ENCODE data around the gene LRIG1. TPM values are rescaled to one million over a fixed set of nuclear protein-coding genes. Genes with fewer than 3 reads are reported as not detected.

LRIG1 gene
- total RNA-seq, 4 donors from 2014 or later, result 48.6 to 58.6 (median 52.5) TPM

DNA sequence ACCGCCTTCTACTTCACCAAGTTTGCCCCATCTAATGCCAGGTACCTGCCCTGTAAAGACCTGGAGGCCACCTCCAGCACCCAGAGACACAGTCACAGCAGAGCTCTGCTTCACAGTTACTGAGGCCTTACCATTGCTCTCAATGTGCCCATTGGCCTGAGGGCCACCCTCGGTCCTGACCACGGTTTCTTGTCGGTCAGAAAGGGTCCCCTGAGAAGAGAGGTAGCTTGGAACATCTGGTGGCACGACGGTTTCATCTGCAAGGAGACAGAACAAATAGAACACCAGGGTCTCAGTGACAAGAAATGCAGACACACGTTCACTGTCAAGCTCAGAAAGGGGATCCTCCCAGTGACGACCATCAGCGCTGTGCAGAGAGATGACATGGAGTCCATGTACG lies 118.7 kb downstream of the LRIG1 start:
- no peak for DNase-seq (ENCODE audit: low spot score in 2 of 2)
- Histone ChIP-seq H3K4me1 (peaks cover 0 to 7% (median 3%) of the 10 kb centered on the region in 4 donors), H3K9me3 (no peaks in the 10 kb centered on the region), H3K27ac (no peak overlapping the region), H3K27me3 (no peaks in the 10 kb centered on the region), H3K36me3 (peaks cover 3 to 91% (median 27%) of the 10 kb centered on the region in 3 donors), H3K4me3 (no peak overlapping the region)
- no peak for TF ChIP-seq POLR2A (IDR thresholded peaks at IDR 0.05)
- TF ChIP-seq, protein P1, sequence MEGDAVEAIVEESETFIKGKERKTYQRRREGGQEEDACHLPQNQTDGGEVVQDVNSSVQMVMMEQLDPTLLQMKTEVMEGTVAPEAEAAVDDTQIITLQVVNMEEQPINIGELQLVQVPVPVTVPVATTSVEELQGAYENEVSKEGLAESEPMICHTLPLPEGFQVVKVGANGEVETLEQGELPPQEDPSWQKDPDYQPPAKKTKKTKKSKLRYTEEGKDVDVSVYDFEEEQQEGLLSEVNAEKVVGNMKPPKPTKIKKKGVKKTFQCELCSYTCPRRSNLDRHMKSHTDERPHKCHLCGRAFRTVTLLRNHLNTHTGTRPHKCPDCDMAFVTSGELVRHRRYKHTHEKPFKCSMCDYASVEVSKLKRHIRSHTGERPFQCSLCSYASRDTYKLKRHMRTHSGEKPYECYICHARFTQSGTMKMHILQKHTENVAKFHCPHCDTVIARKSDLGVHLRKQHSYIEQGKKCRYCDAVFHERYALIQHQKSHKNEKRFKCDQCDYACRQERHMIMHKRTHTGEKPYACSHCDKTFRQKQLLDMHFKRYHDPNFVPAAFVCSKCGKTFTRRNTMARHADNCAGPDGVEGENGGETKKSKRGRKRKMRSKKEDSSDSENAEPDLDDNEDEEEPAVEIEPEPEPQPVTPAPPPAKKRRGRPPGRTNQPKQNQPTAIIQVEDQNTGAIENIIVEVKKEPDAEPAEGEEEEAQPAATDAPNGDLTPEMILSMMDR (IDR thresholded peaks at IDR 0.05), result no peak
- TF ChIP-seq EP300 (IDR thresholded peaks at IDR 0.05), result no peak
- whole genome bisulfite sequencing, 2 donors, result 95 to 97% methylated on average over 10 of the region's 10 CpGs

DNA sequence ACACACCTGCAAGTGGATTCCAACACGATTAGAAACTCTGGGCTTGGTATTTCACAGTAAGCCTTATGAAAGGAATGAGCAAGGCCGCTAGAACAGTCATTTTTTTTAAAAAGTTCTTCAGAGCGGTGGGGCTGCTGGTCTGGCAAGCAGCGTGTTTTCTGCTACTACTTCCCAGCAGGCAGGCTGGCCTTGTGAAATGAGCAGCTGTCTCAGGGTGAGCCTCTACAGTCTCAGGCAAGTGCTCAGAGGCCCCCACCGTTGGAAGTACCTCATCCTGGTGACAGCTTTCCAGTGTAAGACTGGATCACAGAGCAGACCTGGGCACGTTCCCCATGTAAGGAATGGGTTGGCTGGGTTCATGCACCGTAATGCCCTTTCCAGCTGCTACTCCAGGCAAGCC lies 119.2 kb downstream of the LRIG1 start:
- TF ChIP-seq POLR2A (IDR thresholded peaks at IDR 0.05) (no peak), EP300 (IDR thresholded peaks at IDR 0.05) (no peak)
- TF ChIP-seq, protein P1 (IDR thresholded peaks at IDR 0.05), result no peak
- 78 to 81% methylated on average over 7 of the region's 7 CpGs for WGBS, 2 donors
- peaks cover 3 to 91% (median 27%) of the 10 kb centered on the region in 3 donors for H3K36me3 ChIP-seq
- no peaks in the 10 kb centered on the region for H3K9me3 ChIP-seq
- peaks cover 0 to 8% (median 6%) of the 10 kb centered on the region in 4 donors for H3K4me1 ChIP-seq
- no peaks in the 10 kb centered on the region for H3K27me3 ChIP-seq
- DNase-seq (ENCODE audit: low spot score in 2 of 2), result no peak
- H3K4me3 ChIP-seq, result no peak overlapping the region
- no peak overlapping the region for H3K27ac ChIP-seq

DNA sequence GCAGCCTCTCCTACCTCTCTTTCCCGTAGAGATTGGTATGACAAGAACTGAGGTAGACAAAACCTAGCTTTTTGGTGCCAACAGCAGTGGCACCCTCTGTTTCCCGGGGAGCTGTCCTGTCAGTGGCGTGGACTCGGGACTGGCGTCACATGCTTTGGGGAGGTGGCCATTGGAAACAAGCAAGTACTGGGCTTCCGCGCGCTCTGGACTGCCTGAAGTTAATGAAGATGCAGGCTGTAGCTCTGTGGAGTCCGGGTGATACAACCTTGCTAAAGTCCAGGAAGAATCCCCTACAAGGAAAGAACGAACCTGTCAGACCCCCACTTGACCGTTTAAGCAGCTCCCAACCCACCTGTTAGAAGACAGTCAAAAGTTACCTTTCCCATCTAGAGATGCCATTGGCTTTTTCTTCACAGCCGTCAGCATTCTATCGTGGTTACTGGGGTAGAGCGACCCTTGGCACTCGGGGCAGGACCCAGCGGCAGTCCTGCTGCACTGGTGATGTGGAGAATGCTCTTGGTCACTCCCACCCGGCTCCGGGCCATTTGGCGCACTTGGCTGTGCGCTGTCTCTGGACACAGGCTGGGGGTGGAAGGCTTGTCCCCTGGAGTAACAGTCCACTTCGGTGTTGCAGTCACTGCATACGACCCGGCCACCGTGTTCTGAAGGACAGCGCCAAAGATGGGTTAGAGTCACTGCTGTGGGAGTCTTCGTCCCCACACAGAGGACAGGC lies 120.5 kb downstream of the LRIG1 start:
- H3K27ac ChIP-seq, result no peak overlapping the region
- no peaks in the 10 kb centered on the region for H3K27me3 ChIP-seq
- peaks cover 3 to 78% (median 27%) of the 10 kb centered on the region in 3 donors for H3K36me3 ChIP-seq
- TF ChIP-seq, protein P1 (IDR thresholded peaks at IDR 0.05), result no peak
- TF ChIP-seq EP300 (IDR thresholded peaks at IDR 0.05) (no peak), POLR2A (IDR thresholded peaks at IDR 0.05) (no peak)
- no peak for DNase-seq (ENCODE audit: low spot score in 2 of 2)
- peaks cover 0 to 14% (median 7%) of the 10 kb centered on the region in 4 donors for H3K4me1 ChIP-seq
- no peaks in the 10 kb centered on the region for H3K9me3 ChIP-seq
- no peak overlapping the region for H3K4me3 ChIP-seq
- 92% methylated on average over 26 of the region's 26 CpGs for WGBS, 2 donors

DNA sequence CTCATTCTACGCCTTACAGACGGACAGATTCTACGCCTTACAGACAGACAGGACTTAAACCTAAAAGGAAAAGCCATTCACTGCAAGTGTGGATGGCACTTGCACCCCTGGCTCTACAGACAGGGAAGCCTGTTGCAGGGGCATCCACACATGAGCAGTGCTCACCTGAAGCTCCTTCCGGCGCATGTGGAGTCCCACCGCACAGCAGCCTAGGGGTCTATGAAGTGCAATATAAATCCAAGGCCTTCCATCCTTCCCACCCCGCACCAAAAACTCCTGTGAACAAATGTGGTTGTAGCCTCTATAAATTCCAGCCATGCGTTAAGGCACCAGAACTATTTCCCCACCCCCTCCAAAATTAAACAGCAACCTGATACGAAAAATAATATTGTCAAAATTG lies 121.3 kb downstream of the LRIG1 start:
- no peak overlapping the region for H3K4me3 ChIP-seq
- no peak for DNase-seq (ENCODE audit: low spot score in 2 of 2)
- TF ChIP-seq EP300 (IDR thresholded peaks at IDR 0.05) (no peak), POLR2A (IDR thresholded peaks at IDR 0.05) (no peak)
- TF ChIP-seq, protein P1 (IDR thresholded peaks at IDR 0.05), result no peak
- H3K27ac ChIP-seq, result no peak overlapping the region
- no peaks in the 10 kb centered on the region for H3K9me3 ChIP-seq
- no peaks in the 10 kb centered on the region for H3K27me3 ChIP-seq
- peaks cover 0 to 14% (median 7%) of the 10 kb centered on the region in 4 donors for H3K4me1 ChIP-seq
- H3K36me3 ChIP-seq, result peaks cover 0 to 76% (median 27%) of the 10 kb centered on the region in 3 donors
- 94 to 95% methylated on average over 9 of the region's 9 CpGs for WGBS, 2 donors

DNA sequence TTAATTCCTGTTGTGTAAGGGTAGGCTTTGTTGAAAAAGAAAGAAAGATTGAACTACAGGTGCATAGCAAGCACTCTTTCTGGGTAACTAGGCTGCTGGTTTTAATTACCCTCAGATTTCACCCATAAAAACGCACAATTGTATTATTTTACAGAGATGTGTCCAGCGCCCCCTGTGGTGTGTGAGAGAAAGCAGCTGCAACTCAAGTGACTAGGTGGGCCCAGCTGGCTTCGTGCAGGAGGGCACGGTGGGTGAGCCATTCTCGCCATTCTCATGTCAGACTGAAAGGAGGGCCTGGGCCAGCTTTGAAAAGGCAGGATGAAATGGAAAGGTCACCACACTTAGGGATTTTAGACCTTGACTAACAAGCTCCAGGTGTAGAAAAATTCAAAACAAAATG lies 122.6 kb downstream of the LRIG1 start:
- TF ChIP-seq, protein P1 (IDR thresholded peaks at IDR 0.05), result peak in 4 of 5 experiments; percentile 25 to 48 (median 40)
- no peak for TF ChIP-seq POLR2A (IDR thresholded peaks at IDR 0.05)
- H3K27ac ChIP-seq, result peak overlapping the region in 1 of 4 donors; percentile 13
- no peaks in the 10 kb centered on the region for H3K9me3 ChIP-seq
- no peaks in the 10 kb centered on the region for H3K27me3 ChIP-seq
- H3K4me1 ChIP-seq, result peaks cover 0 to 14% (median 7%) of the 10 kb centered on the region in 4 donors
- no peak overlapping the region for H3K4me3 ChIP-seq
- WGBS, 2 donors, result 63 to 68% methylated on average over 5 of the region's 5 CpGs
- peaks cover 0 to 68% (median 25%) of the 10 kb centered on the region in 3 donors for H3K36me3 ChIP-seq
- DNase-seq (ENCODE audit: low spot score in 2 of 2), result no peak

Measured in tibial nerve (tissue), 4 donors.